Endothelial cell of umbilical vein (primary cell): ENCODE data around the gene COL23A1. TPM values are rescaled to one million over a fixed set of nuclear protein-coding genes. Genes with fewer than 3 reads are reported as not detected.

Experiments
- BruUV-seq: library from RNA; stranded (reverse); fragments of 400-500 nt; replicated peaks from 2 replicates; lab custom pipeline; 2021; lab: Mats Ljungman, UMichigan
- CTCF ChIA-PET: fragments of 300-600, 350-600 bp; sonication (Branson Sonifier 250); formaldehyde crosslinking; loops from one replicate; lab custom pipeline; 2021; ENCODE audit warnings: antibody characterized with exemption, inconsistent platforms; lab: Charles Lee
- POLR2A ChIA-PET: fragments of 300-600, 350-600 bp; sonication (Branson Sonifier 250); formaldehyde crosslinking; loops from one replicate; lab custom pipeline; 2021; ENCODE audit warnings: antibody characterized with exemption, inconsistent platforms; lab: Charles Lee
- DNase-seq: peaks from one replicate; pipeline ENCODE4 v3.0.0-alpha.2; 2011; ENCODE audit warnings: low read depth, low spot score
- FAIRE-seq: peaks from 2 replicates; lab custom pipeline; 2011; peaks lifted over from hg19 to GRCh38; lab: Jason Lieb, UNC
- H2AFZ ChIP-seq: 2 replicates; pipeline ENCODE4 v1.6.0; 2012; ENCODE audit warnings: low read depth, low read length, control low read depth, inconsistent platforms
- H3K27ac ChIP-seq: 2 replicates; pipeline ENCODE4 v1.5.1; 2011; ENCODE audit warnings: low read depth, mild to moderate bottlenecking, control low read depth, low read length, moderate library complexity; ENCODE audit not compliant: insufficient read depth
- H3K27me3 ChIP-seq, 2 experiments: 2 replicates each; pipeline versions ENCODE4 v1.6.0 to v1.6.1; 2011; ENCODE audit warnings: low read length in 2 of 2, mixed read lengths in 1 of 2; ENCODE audit not compliant: control insufficient read depth in 2 of 2, insufficient read depth in 2 of 2
- H3K36me3 ChIP-seq, 2 experiments: 2 replicates in 1 of 2; 3 replicates in 1 of 2; pipeline ENCODE4 v1.5.1; 2011; ENCODE audit warnings: low read length in 2 of 2, mild to moderate bottlenecking in 1 of 2, moderate library complexity in 1 of 2; ENCODE audit not compliant: control insufficient read depth in 2 of 2, insufficient read depth in 2 of 2; ENCODE audit errors: extremely low read depth in 1 of 2
- H3K4me1 ChIP-seq: 3 replicates; pipeline ENCODE4 v1.5.1; 2011; ENCODE audit warnings: mild to moderate bottlenecking, low read length; ENCODE audit not compliant: control insufficient read depth, insufficient read depth; ENCODE audit errors: extremely low read depth
- H3K4me2 ChIP-seq: 2 replicates; pipeline ENCODE4 v1.6.1; 2011; ENCODE audit warnings: low read length, control low read depth, mixed read lengths; ENCODE audit not compliant: insufficient read depth
- H3K4me3 ChIP-seq, 3 experiments: fragments of 200-600 bp in 1 of 3; sonication (generic), shearing (Covaris generic) in 1 of 3; replicated peaks in 1 of 3; 2 replicates each; pipeline ENCODE4 v1.5.1; 2011 to 2016; ENCODE audit warnings: control low read depth in 3 of 3, low read length in 3 of 3, mild to moderate bottlenecking in 2 of 3, inconsistent platforms in 1 of 3, low read depth in 1 of 3, moderate library complexity in 1 of 3; ENCODE audit not compliant: insufficient read depth in 1 of 3
- H3K79me2 ChIP-seq: 2 replicates; pipeline ENCODE4 v1.6.0; 2012; ENCODE audit warnings: low read length, inconsistent platforms; ENCODE audit not compliant: control insufficient read depth, insufficient read depth
- H3K9ac ChIP-seq: replicated peaks from 2 replicates; pipeline ENCODE3; 2011; ENCODE audit warnings: low read length, control low read depth; ENCODE audit not compliant: insufficient read depth; ENCODE audit errors: extremely low read depth
- H3K9me1 ChIP-seq: replicated peaks from 3 replicates; pipeline ENCODE4 v1.6.0; 2011; ENCODE audit warnings: mild to moderate bottlenecking, low read length; ENCODE audit not compliant: control insufficient read depth, insufficient read depth; ENCODE audit errors: extremely low read depth
- H3K9me3 ChIP-seq: replicated peaks from 2 replicates; pipeline ENCODE4 v1.5.1; 2012; ENCODE audit warnings: low read length, inconsistent platforms; ENCODE audit not compliant: control insufficient read depth, insufficient read depth
- H4K20me1 ChIP-seq: replicated peaks from 2 replicates; pipeline ENCODE3; 2011; ENCODE audit warnings: mild to moderate bottlenecking, low read length; ENCODE audit not compliant: control insufficient read depth, insufficient read depth; ENCODE audit errors: extremely low read depth
- CTCF ChIP-seq, 2 donors: IDR thresholded peaks; 1 replicate in 1 of 2; 2 replicates in 1 of 2; pipeline ENCODE4 v1.5.1; 2011; ENCODE audit warnings: low read length in 2 of 2, mild to moderate bottlenecking in 2 of 2, moderate library complexity in 2 of 2, control low read depth in 1 of 2, inconsistent platforms in 1 of 2, low read depth in 1 of 2; ENCODE audit not compliant: insufficient read depth in 1 of 2; ENCODE audit errors: extremely low read depth in 1 of 2
- EZH2 ChIP-seq: IDR thresholded peaks from 2 replicates; pipeline ENCODE4 v1.6.1; 2012; ENCODE audit warnings: borderline replicate concordance, low read depth, mild to moderate bottlenecking, moderate library complexity, low read length, inconsistent platforms; ENCODE audit not compliant: severe bottlenecking
- FOS ChIP-seq: IDR thresholded peaks from 2 replicates; pipeline ENCODE4 v1.6.1; 2011; ENCODE audit warnings: mild to moderate bottlenecking, low read length, moderate library complexity, borderline replicate concordance; ENCODE audit not compliant: insufficient read depth
- GATA2 ChIP-seq: IDR thresholded peaks from 2 replicates; pipeline ENCODE4 v1.7.0; 2011; ENCODE audit warnings: low read depth, mild to moderate bottlenecking, moderate library complexity, mixed read lengths, low read length; ENCODE audit not compliant: insufficient read length, insufficient read depth
- JUN ChIP-seq: IDR thresholded peaks from 2 replicates; pipeline ENCODE4 v1.6.1; 2011; ENCODE audit warnings: borderline replicate concordance, low read depth; ENCODE audit not compliant: insufficient read length, insufficient read depth
- MAX ChIP-seq: IDR thresholded peaks from 2 replicates; pipeline ENCODE4 v1.6.1; 2011; ENCODE audit not compliant: insufficient read depth, insufficient read length
- MYC ChIP-seq: IDR thresholded peaks from one replicate; pipeline ENCODE4 v1.6.1; 2011; ENCODE audit warnings: mild to moderate bottlenecking, low read depth, low read length
- POLR2A ChIP-seq: IDR thresholded peaks from 2 replicates; pipeline ENCODE4 v1.6.1; 2012; ENCODE audit warnings: low read depth, mild to moderate bottlenecking, control low read depth, low read length
- POLR2AphosphoS5 ChIP-seq: IDR thresholded peaks from 2 replicates; pipeline ENCODE4 v1.6.1; 2012; ENCODE audit warnings: low read depth, mild to moderate bottlenecking, control low read depth, low read length, moderate library complexity; ENCODE audit not compliant: insufficient read depth
- dilution Hi-C: fragments of 300-500 bp; cut with MboI; formaldehyde crosslinking; loops from one replicate; pipeline ENCODE4 v1.15.0; 2019; ENCODE audit warnings: low sequenced_read_pairs; ENCODE audit not compliant: extremely low pct_ligation_motif_present
- intact Hi-C: fragments of 100-400 bp; cut with micrococcal nuclease; formaldehyde crosslinking; loops from one replicate; pipeline ENCODE4 v1.10.0; 2022
- polyA plus RNA-seq, 4 experiments: library from polyadenylated mRNA; depleted of rRNA in 3 of 4; stranded (reverse) in 3 of 4; unstranded in 1 of 4; fragments of >200 nt; gene quantifications; 2 replicates each; pipeline versions ENCODE4 v1.2.1 to v1.2.3, GENCODE V29; 2011 to 2012; ENCODE audit warnings: missing spikeins in 1 of 4
- total RNA-seq: library from RNA; stranded (reverse); gene quantifications from 2 replicates; pipeline ENCODE4 v1.2.3, GENCODE V29; 2021

Gene COL23A1
- total and polyA plus RNA-seq, 2 donors (not counting 3 experiments of a cell fraction or from before 2014, with no cell fraction given), result not detected

- TF ChIP-seq MYC, result no peak
- no peak for TF ChIP-seq EZH2
- TF ChIP-seq MAX, result no peak
- TF ChIP-seq POLR2A, result no peak
- no peak for TF ChIP-seq FOS
- TF ChIP-seq POLR2AphosphoS5, result no peak
- TF ChIP-seq GATA2, result no peak
- no peak for TF ChIP-seq CTCF (IDR thresholded peaks at IDR 0.05; ENCODE audit: extremely low read depth in 1 of 2, insufficient read depth in 1 of 2, low read depth in 1 of 2, low read length in 2 of 2)
- TF ChIP-seq JUN, result no peak
- ChIA-PET POLR2A (no interaction called here), CTCF (no interaction called here)
- intact Hi-C loops, result no loop called here
- no peaks in the 10 kb centered on the region for H3K9me1 ChIP-seq
- no peak overlapping the region for H3K4me3 ChIP-seq
- H3K4me2 ChIP-seq, result no peak overlapping the region
- dilution Hi-C loops, result no loop called here
- H3K9me3 ChIP-seq, result no peaks in the 10 kb centered on the region
- H3K79me2 ChIP-seq, result no peaks in the 10 kb centered on the region
- no peak overlapping the region for H3K27ac ChIP-seq
- H3K9ac ChIP-seq, result no peak overlapping the region
- H3K27me3 ChIP-seq, result no peaks in the 10 kb centered on the region
- DNase-seq, result no peak
- no TSS peak for BruUV-seq
- H3K4me1 ChIP-seq, result no peaks in the 10 kb centered on the region
- no peaks in the 10 kb centered on the region for H3K36me3 ChIP-seq
- no peak for FAIRE-seq
- H4K20me1 ChIP-seq, result no peaks in the 10 kb centered on the region
- no peak overlapping the region for H2AFZ ChIP-seq
Measured at GRCh38 chr5:178349075-178349511, 241.1 kb downstream of the COL23A1 start.
